Stomach (tissue), 4 donors: Measurements from ENCODE around the gene ACSF3.

Experiments used
- CTCF ChIP-seq, 7 experiments: fragments of 450-650 bp in 4 of 7; fragments of 200-600 bp in 3 of 7; sonication (generic) in 3 of 7; IDR thresholded peaks; one replicate each; pipeline ENCODE4 v1.5.1; 2016 to 2019; ENCODE audit warnings: antibody characterized with exemption in 7 of 7, control low read depth in 2 of 7, mild to moderate bottlenecking in 1 of 7
- EP300 ChIP-seq: sonication (generic); formaldehyde crosslinking; IDR thresholded peaks from one replicate; pipeline ENCODE4 v1.6.1; 2017; ENCODE audit warnings: antibody characterized with exemption

GRCh38 chr16:89134269-89134668, 40.6 kb downstream of the ACSF3 start:
- TF ChIP-seq CTCF (IDR thresholded peaks at IDR 0.05) (no peak), EP300 (no peak)
